ENCODE measurements around the gene S100A9. TPM values are rescaled to one million over a fixed set of nuclear protein-coding genes. Genes with fewer than 3 reads are reported as not detected.

S100A9 gene
- total and polyA plus RNA-seq, 2 of the 8 experiments (the other 6 are each of a cell fraction or from before 2014, with no cell fraction given), result not detected

- no peak for TF ChIP-seq USF2 (IDR thresholded peaks at IDR 0.05; ENCODE audit: low read length)
- TF ChIP-seq TBP (IDR thresholded peaks at IDR 0.05; ENCODE audit: low read depth, low read length), result no peak
- no peak for TF ChIP-seq RFX5 (IDR thresholded peaks at IDR 0.05; ENCODE audit: borderline replicate concordance, low read depth, low read length)
- TF ChIP-seq KDM5A (IDR thresholded peaks at IDR 0.05; ENCODE audit: low read length), result no peak
- no peak for TF ChIP-seq KDM1A (IDR thresholded peaks at IDR 0.05; ENCODE audit: borderline replicate concordance, low read length)
- TF ChIP-seq POLR2A (IDR thresholded peaks at IDR 0.05; ENCODE audit: control extremely low read depth in 1 of 2, low read depth in 2 of 2, low read length in 2 of 2), result no peak
Observed at GRCh38 chr1:153364156-153364555, 6.5 kb downstream of the S100A9 start (continued).
